SK-N-SH (cell line): ENCODE measurements around the gene GIMAP4.

Source experiments
- NFIC ChIP-seq: IDR thresholded peaks from 2 replicates; pipeline ENCODE4 v1.4.0; 2012; ENCODE audit warnings: borderline replicate concordance
- POLR2AphosphoS5 ChIP-seq: IDR thresholded peaks from 2 replicates; pipeline ENCODE4 v1.6.1; 2012; ENCODE audit warnings: low read depth, low read length
- TF ChIP-seq, protein P1 (sequence below): fragments of 200-600 bp; sonication (generic); IDR thresholded peaks from 2 replicates; pipeline ENCODE4 v1.6.1; 2017; ENCODE audit warnings: antibody characterized with exemption, mild to moderate bottlenecking, moderate library complexity

DNA sequence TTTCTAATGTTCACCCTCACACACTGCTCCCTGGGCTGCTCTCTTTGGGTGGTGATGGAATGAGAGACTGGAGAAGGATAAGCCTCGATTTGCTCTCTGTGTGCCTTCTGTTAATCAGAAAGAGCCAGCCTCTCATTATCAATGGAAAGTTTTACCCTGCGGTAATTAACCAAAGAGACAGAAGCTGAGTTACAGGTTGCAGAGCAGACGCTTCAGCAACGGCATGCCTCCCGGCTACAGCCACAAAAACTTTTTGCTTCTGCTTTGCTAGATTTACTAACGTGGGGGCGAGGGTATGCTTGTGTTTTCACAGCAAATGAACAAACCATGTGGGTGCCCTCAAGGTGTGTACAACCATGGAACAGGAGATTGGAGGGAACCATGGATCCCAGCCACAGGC lies 18.0 kb downstream of the GIMAP4 start:
- TF ChIP-seq POLR2AphosphoS5 (no peak), NFIC (no peak)
- TF ChIP-seq, protein P1, sequence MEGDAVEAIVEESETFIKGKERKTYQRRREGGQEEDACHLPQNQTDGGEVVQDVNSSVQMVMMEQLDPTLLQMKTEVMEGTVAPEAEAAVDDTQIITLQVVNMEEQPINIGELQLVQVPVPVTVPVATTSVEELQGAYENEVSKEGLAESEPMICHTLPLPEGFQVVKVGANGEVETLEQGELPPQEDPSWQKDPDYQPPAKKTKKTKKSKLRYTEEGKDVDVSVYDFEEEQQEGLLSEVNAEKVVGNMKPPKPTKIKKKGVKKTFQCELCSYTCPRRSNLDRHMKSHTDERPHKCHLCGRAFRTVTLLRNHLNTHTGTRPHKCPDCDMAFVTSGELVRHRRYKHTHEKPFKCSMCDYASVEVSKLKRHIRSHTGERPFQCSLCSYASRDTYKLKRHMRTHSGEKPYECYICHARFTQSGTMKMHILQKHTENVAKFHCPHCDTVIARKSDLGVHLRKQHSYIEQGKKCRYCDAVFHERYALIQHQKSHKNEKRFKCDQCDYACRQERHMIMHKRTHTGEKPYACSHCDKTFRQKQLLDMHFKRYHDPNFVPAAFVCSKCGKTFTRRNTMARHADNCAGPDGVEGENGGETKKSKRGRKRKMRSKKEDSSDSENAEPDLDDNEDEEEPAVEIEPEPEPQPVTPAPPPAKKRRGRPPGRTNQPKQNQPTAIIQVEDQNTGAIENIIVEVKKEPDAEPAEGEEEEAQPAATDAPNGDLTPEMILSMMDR = no peak
